ENCODE data around the gene KNOP1.
"Not testable (repeated sequence)": the region's sequence is repeated elsewhere in the genome, so short reads cannot be mapped to it uniquely, and the experiment has no call there.

Gene KNOP1

GRCh38 chr16:19683453-19684236 is 34.4 kb downstream of the KNOP1 start:
- no peak for DNase-seq (ENCODE audit: low read depth)

GRCh38 chr16:19681637-19682036 is 36.4 kb downstream of the KNOP1 start:
- DNase-seq (ENCODE audit: low read depth), result no peak

GRCh38 chr16:19680881-19681340 is 37.1 kb downstream of the KNOP1 start:
- no peak for DNase-seq (ENCODE audit: low read depth)

GRCh38 chr16:19679281-19679680 is 38.7 kb downstream of the KNOP1 start:
- not testable (repeated sequence) for DNase-seq (ENCODE audit: low read depth)

GRCh38 chr16:19678804-19679203 is 39.2 kb downstream of the KNOP1 start:
- DNase-seq (ENCODE audit: low read depth), result no peak

- no peak for DNase-seq (ENCODE audit: low read depth)
Observed at GRCh38 chr16:19677402-19677801, 40.6 kb downstream of the KNOP1 start.

GRCh38 chr16:19674485-19674884 is 43.5 kb downstream of the KNOP1 start:
- no peak for DNase-seq (ENCODE audit: low read depth)

GRCh38 chr16:19672378-19672777 is 45.6 kb downstream of the KNOP1 start:
- no peak for DNase-seq (ENCODE audit: low read depth)

- DNase-seq (ENCODE audit: low read depth), result no peak
Observed at GRCh38 chr16:19666477-19666876, 51.5 kb downstream of the KNOP1 start.

GRCh38 chr16:19665313-19665712 is 52.7 kb downstream of the KNOP1 start:
- DNase-seq (ENCODE audit: low read depth), result not testable (repeated sequence)

GRCh38 chr16:19664166-19664565 is 53.9 kb downstream of the KNOP1 start:
- no peak for DNase-seq (ENCODE audit: low read depth)

- DNase-seq (ENCODE audit: low read depth), result no peak
Observed at GRCh38 chr16:19662351-19662750, 55.7 kb downstream of the KNOP1 start.

GRCh38 chr16:19660432-19660831 is 57.6 kb downstream of the KNOP1 start:
- DNase-seq (ENCODE audit: low read depth), result no peak

GRCh38 chr16:19659554-19659953 is 58.5 kb downstream of the KNOP1 start:
- no peak for DNase-seq (ENCODE audit: low read depth)

- no peak for DNase-seq (ENCODE audit: low read depth)
Observed at GRCh38 chr16:19657831-19658230, 60.2 kb downstream of the KNOP1 start.

- DNase-seq (ENCODE audit: low read depth), result no peak
Observed at GRCh38 chr16:19655242-19655777, 62.7 kb downstream of the KNOP1 start.

GRCh38 chr16:19654147-19654546 is 63.9 kb downstream of the KNOP1 start:
- no peak for DNase-seq (ENCODE audit: low read depth)

All from stimulated activated CD8-positive, alpha-beta memory T cell treated with anti-CD3 and anti-CD28 coated beads, Interleukin-4, amount 100 ng/mL, for 24 hours (primary cell).